ENCODE data around the gene MS4A2.
"Not testable (repeated sequence)": the region's sequence is repeated elsewhere in the genome, so short reads cannot be mapped to it uniquely, and the experiment has no call there.

MS4A2 gene

DNA sequence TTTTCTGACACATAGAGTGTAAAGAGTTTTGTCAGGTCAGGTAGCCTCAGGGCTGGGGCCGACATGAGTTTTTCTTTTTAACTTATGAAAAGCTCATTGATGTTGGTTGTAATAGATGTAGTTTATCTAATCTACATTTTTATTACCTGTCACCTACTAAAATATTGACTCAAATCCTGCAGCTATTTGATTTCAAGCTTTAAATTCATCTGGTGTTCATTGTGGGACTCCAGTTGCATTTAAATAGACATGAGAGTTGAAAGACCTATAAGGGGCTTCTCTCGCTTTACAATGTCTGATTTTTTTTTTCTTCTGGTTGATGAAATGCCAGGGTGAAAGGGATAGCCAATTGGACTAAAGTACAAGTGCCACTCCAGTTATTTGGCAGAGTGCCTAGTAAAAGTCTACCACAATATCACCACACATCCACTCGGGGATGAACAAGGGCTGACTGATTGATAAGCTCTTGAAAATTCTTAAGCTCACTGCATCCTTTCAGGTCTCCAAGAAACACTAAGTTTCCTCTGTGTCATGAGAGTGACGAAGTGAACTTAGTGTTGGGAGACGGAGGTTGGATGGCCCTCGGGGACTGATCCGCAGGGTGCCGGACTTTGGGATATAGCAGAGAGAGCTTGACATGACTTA lies 16.1 kb downstream of the MS4A2 start:
- not testable (repeated sequence) for H3K9me3 ChIP-seq (ENCODE audit: insufficient read depth, low read length, severe bottlenecking); H3K4me2 ChIP-seq (ENCODE audit: insufficient read depth, low read length); H3K9ac ChIP-seq (ENCODE audit: low read depth, low read length); ATAC-seq (ENCODE audit: insufficient read depth, low read depth); H2AFZ ChIP-seq (ENCODE audit: low read depth, low read length); H3K36me3 ChIP-seq (ENCODE audit: insufficient read depth, low read length); H3K4me3 ChIP-seq (ENCODE audit: low read depth in 1 of 2, low read length in 2 of 2); H3K27me3 ChIP-seq (ENCODE audit: insufficient read depth, low read length, poor library complexity); H4K20me1 ChIP-seq (ENCODE audit: insufficient read depth, low read length); H3K79me2 ChIP-seq (ENCODE audit: insufficient read depth, low read length); H3K4me1 ChIP-seq (ENCODE audit: insufficient read depth, low read length); H3K27ac ChIP-seq (ENCODE audit: low read length); DNase-seq

- H3K27me3 ChIP-seq (ENCODE audit: insufficient read depth, low read length, poor library complexity); H3K4me3 ChIP-seq (ENCODE audit: low read depth in 1 of 2, low read length in 2 of 2); H4K20me1 ChIP-seq (ENCODE audit: insufficient read depth, low read length); DNase-seq; H3K9me3 ChIP-seq (ENCODE audit: insufficient read depth, low read length, severe bottlenecking); H3K36me3 ChIP-seq (ENCODE audit: insufficient read depth, low read length); H3K27ac ChIP-seq (ENCODE audit: low read length); H3K9ac ChIP-seq (ENCODE audit: low read depth, low read length); ATAC-seq (ENCODE audit: insufficient read depth, low read depth); H2AFZ ChIP-seq (ENCODE audit: low read depth, low read length); H3K79me2 ChIP-seq (ENCODE audit: insufficient read depth, low read length); H3K4me1 ChIP-seq (ENCODE audit: insufficient read depth, low read length); H3K4me2 ChIP-seq (ENCODE audit: insufficient read depth, low read length): not testable (repeated sequence)
Observed at GRCh38 chr11:60108631-60109030, 20.2 kb downstream of the MS4A2 start.

- no peaks in the 10 kb centered on the region for H3K36me3 ChIP-seq (ENCODE audit: insufficient read depth, low read length)
- H3K4me2 ChIP-seq (ENCODE audit: insufficient read depth, low read length): no peak overlapping the region
- H3K4me1 ChIP-seq (ENCODE audit: insufficient read depth, low read length): no peaks in the 10 kb centered on the region
- H3K79me2 ChIP-seq (ENCODE audit: insufficient read depth, low read length): no peaks in the 10 kb centered on the region
- H3K9me3 ChIP-seq (ENCODE audit: insufficient read depth, low read length, severe bottlenecking): no peaks in the 10 kb centered on the region
- no peak overlapping the region for H3K4me3 ChIP-seq (ENCODE audit: low read depth in 1 of 2, low read length in 2 of 2)
- H4K20me1 ChIP-seq (ENCODE audit: insufficient read depth, low read length): no peaks in the 10 kb centered on the region
- no peak for TF ChIP-seq EZH2 (IDR thresholded peaks at IDR 0.05; ENCODE audit: borderline replicate concordance, low read depth, low read length, severe bottlenecking)
- TF ChIP-seq, protein P1, sequence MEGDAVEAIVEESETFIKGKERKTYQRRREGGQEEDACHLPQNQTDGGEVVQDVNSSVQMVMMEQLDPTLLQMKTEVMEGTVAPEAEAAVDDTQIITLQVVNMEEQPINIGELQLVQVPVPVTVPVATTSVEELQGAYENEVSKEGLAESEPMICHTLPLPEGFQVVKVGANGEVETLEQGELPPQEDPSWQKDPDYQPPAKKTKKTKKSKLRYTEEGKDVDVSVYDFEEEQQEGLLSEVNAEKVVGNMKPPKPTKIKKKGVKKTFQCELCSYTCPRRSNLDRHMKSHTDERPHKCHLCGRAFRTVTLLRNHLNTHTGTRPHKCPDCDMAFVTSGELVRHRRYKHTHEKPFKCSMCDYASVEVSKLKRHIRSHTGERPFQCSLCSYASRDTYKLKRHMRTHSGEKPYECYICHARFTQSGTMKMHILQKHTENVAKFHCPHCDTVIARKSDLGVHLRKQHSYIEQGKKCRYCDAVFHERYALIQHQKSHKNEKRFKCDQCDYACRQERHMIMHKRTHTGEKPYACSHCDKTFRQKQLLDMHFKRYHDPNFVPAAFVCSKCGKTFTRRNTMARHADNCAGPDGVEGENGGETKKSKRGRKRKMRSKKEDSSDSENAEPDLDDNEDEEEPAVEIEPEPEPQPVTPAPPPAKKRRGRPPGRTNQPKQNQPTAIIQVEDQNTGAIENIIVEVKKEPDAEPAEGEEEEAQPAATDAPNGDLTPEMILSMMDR (IDR thresholded peaks at IDR 0.05; ENCODE audit: borderline replicate concordance, extremely low read depth, low read length, poor library complexity, severe bottlenecking): no peak
- no peak overlapping the region for H3K27ac ChIP-seq (ENCODE audit: low read length)
- no peaks in the 10 kb centered on the region for H3K27me3 ChIP-seq (ENCODE audit: insufficient read depth, low read length, poor library complexity)
- DNase-seq (no peak), ATAC-seq (ENCODE audit: insufficient read depth, low read depth) (no peak)
- H2AFZ ChIP-seq (ENCODE audit: low read depth, low read length): no peak overlapping the region
- H3K9ac ChIP-seq (ENCODE audit: low read depth, low read length): no peak overlapping the region
Observed at GRCh38 chr11:60111793-60112192, 23.3 kb downstream of the MS4A2 start.

DNA sequence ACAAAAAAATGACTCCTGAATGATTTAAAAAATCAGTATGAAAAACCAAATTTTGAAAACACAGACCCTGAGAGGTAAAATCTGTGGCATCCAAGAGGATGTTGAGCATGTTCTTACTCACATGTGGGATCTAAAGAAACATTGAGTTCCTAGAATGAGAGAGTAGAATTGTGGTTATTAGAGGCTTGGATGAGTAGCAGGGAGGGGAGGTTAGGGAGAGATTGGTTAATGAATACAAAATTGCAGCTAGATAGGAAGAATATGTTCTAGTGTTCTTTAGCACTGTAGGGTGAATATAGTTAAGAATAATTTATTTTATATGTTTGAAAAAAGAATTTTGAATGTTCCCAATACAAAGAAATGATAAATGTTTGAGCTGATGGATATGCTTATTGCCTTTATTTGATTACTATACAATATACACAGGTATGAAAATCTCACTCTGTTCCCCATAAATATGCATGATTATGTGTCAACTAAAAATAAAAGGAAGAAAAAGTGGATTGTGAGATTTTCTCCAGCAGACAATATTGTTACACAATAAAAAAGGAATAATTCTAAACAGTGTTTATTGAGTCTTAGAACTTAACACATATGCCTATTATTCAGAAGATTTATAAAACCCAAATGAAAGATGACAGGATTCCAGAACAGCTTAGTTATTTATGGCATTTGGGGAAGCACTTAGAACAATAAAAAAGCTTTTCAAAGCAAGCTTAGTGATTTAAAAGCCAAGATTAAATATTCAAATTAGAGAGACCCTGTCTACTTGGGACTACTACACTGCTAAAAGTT lies 28.7 kb downstream of the MS4A2 start:
- H3K36me3 ChIP-seq (ENCODE audit: insufficient read depth, low read length): no peaks in the 10 kb centered on the region
- no peaks in the 10 kb centered on the region for H4K20me1 ChIP-seq (ENCODE audit: insufficient read depth, low read length)
- no peaks in the 10 kb centered on the region for H3K9me3 ChIP-seq (ENCODE audit: insufficient read depth, low read length, severe bottlenecking)
- ATAC-seq (ENCODE audit: insufficient read depth, low read depth) (no peak), DNase-seq (no peak)
- no peak overlapping the region for H3K27ac ChIP-seq (ENCODE audit: low read length)
- no peak overlapping the region for H2AFZ ChIP-seq (ENCODE audit: low read depth, low read length)
- TF ChIP-seq, protein P1 (IDR thresholded peaks at IDR 0.05; ENCODE audit: borderline replicate concordance, extremely low read depth, low read length, poor library complexity, severe bottlenecking): no peak
- no peak for TF ChIP-seq EZH2 (IDR thresholded peaks at IDR 0.05; ENCODE audit: borderline replicate concordance, low read depth, low read length, severe bottlenecking)
- no peaks in the 10 kb centered on the region for H3K79me2 ChIP-seq (ENCODE audit: insufficient read depth, low read length)
- H3K4me3 ChIP-seq (ENCODE audit: low read depth in 1 of 2, low read length in 2 of 2): no peak overlapping the region
- H3K27me3 ChIP-seq (ENCODE audit: insufficient read depth, low read length, poor library complexity): no peaks in the 10 kb centered on the region
- H3K4me2 ChIP-seq (ENCODE audit: insufficient read depth, low read length): no peak overlapping the region
- no peak overlapping the region for H3K9ac ChIP-seq (ENCODE audit: low read depth, low read length)
- no peaks in the 10 kb centered on the region for H3K4me1 ChIP-seq (ENCODE audit: insufficient read depth, low read length)
